ENCODE data around the gene GOLGA6L7.
"Not testable (repeated sequence)": the region's sequence is repeated elsewhere in the genome, so short reads cannot be mapped to it uniquely, and the experiment has no call there.

GOLGA6L7 gene

DNA sequence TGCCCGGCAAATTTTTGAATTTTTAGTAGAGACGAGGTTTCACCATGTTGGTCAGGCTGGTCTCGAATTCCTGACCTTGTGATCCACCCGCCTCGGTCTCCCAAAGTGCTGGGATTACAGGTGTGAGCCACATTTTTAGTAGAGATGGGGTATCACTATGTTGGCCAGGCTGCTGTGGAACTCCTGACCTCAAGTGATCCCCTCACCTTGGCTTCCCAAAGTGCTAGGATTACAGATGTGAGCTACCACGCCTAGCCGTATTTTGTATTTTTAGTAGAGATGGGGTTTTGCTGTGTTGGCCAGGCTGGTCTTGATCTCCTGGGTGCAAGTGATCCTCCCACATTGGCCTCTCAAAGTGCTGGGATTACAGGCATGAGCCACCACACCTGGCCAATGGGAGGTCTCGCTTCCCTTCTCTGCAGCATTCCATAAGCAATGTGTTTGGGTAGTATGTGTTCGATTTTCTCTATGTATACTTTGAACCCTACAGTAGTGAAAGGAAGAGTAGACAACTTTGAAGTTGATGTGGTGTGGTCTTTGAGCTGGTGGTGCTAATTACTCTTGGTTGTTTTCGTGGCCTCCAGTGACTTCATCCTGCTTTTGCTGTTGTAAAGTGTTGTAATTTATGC lies 13.4 kb downstream of the GOLGA6L7 start:
- not testable (repeated sequence) for H3K36me3 ChIP-seq (ENCODE audit: insufficient read depth, low read length); H3K9ac ChIP-seq (ENCODE audit: low read length); H3K4me3 ChIP-seq (ENCODE audit: low read depth in 1 of 2, low read length in 2 of 2); H3K27me3 ChIP-seq (ENCODE audit: control insufficient read depth in 1 of 2, insufficient read depth in 2 of 2, low read length in 2 of 2); H3K27ac ChIP-seq (ENCODE audit: low read depth, low read length); H3K4me1 ChIP-seq (ENCODE audit: insufficient read depth, low read length); H3K9me3 ChIP-seq (ENCODE audit: low read length)

DNA sequence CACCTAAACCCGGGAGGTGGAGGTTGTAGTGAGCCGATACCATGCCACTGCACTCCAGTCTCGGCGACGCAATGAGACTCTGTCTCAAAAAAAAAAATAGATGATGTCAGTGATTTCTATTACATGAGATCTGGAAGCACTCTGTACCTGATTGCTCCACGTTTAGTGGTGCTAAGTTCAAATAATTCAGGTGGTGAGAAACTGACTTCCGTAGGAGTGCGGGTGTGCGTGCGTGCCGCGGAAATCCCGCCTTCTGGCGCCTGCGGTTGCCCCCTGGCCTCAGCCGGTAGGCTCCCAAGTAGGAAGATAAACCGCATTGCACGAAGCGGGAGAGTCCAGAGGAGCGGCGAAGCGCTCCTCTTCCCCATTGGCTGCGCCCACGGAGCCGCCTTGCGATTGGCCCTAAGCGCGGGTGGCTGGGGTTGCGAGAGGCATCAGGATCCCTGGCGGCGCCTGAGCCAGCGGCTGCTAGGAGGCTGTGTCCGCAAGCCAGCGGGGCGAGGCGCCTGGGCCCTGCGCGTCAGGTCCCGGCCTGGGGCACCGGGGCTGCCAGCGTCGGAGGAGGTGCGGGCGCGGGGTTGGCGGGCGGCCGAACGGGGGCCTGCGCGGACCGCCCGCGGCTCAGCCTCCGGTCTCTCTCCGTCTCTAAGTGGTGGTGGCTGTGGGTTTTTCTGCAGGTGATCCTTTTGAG lies 16.4 kb downstream of the GOLGA6L7 start:
- H3K9ac ChIP-seq (ENCODE audit: low read length); H3K4me3 ChIP-seq (ENCODE audit: low read depth in 1 of 2, low read length in 2 of 2); H3K27ac ChIP-seq (ENCODE audit: low read depth, low read length): not testable (repeated sequence)

DNA sequence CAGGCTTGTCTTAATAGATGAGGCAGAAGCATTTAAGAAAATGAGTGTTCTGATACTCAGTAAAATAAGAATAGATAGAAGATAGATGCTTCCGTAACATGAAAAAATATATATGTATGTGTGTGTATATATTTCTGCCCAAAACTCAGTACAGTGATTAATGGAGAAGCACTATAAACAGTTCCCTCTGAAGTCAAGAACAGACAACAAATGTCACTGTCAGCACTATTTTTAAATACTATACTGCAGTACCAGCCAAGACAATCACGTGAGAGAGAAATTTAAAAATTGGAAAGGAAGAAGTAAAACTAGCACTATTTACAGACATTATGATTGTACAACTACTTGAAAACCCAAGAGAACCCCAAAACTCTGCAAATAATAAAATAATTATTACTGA lies 27.0 kb downstream of the GOLGA6L7 start:
- not testable (repeated sequence) for H3K36me3 ChIP-seq (ENCODE audit: insufficient read depth, low read length); H3K9ac ChIP-seq (ENCODE audit: low read length); H3K27me3 ChIP-seq (ENCODE audit: control insufficient read depth in 1 of 2, insufficient read depth in 2 of 2, low read length in 2 of 2); H3K4me3 ChIP-seq (ENCODE audit: low read depth in 1 of 2, low read length in 2 of 2); H3K27ac ChIP-seq (ENCODE audit: low read depth, low read length); H3K4me1 ChIP-seq (ENCODE audit: insufficient read depth, low read length); H3K9me3 ChIP-seq (ENCODE audit: low read length)

More for the DNA sequence above, 16.4 kb downstream of the GOLGA6L7 start:
- H3K9me3 ChIP-seq (ENCODE audit: low read length); H3K27me3 ChIP-seq (ENCODE audit: control insufficient read depth in 1 of 2, insufficient read depth in 2 of 2, low read length in 2 of 2); H3K36me3 ChIP-seq (ENCODE audit: insufficient read depth, low read length); H3K4me1 ChIP-seq (ENCODE audit: insufficient read depth, low read length): not testable (repeated sequence)

DNA sequence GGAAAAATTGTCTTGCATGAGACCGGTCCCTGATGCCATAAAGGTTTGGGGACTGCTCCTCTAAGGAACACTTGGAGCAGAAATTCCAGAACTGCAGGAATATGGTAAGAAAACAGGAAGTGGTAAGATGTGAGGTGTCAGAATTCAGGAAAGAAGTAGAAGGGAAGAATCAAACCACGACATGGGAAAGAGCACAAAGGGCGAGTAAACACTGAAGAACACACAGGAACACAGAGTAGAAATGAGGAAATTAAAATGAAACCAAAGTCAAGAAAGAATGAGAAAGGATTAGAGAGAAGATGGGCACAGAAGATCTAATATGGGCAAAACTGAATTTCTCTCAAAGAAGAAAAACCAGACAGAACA lies 28.5 kb downstream of the GOLGA6L7 start:
- not testable (repeated sequence) for H3K36me3 ChIP-seq (ENCODE audit: insufficient read depth, low read length); H3K27ac ChIP-seq (ENCODE audit: low read depth, low read length); H3K9ac ChIP-seq (ENCODE audit: low read length); H3K4me1 ChIP-seq (ENCODE audit: insufficient read depth, low read length); H3K4me3 ChIP-seq (ENCODE audit: low read depth in 1 of 2, low read length in 2 of 2); H3K9me3 ChIP-seq (ENCODE audit: low read length); H3K27me3 ChIP-seq (ENCODE audit: control insufficient read depth in 1 of 2, insufficient read depth in 2 of 2, low read length in 2 of 2)

DNA sequence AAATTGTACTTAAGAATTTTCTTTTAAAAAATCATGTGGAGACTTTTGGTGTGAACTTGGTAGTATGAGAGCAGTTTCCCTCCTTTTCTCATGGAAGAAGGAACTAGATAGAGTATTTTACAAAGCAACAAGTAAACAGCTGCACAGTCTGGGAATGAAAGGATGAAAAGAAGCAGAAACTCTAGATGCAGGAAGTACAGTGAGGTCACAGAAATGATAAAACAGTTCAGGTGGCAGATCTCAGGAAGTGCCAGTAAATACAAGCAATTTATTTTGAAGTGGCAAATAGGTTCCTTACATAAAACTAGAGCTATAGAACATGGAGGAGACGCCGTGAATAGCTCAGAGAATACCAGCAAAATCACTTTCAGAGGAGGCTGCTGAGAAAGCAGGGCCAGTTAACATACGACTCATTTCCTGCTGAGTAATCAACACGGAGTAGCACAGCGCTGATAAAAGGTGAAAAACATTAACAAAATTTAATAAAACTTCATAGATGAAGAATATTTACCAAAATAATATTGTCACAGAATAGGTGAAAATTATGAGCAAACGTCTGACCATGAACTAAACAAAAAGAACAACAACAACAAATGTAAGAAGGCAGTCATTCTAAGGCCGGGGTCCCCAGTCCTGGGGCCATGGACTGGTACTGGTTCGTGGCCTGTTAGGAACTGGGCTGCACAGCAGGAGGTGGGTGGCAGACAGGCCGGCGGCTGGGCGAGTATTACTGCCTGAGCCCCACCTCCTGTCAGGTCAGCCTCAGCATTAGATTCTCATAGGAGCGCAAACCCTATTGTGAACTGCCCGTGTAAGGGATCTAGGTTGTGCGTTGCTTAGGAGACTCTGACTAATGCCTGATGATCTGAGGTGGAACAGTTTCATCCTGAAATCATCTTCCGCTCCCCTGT lies 29.2 kb downstream of the GOLGA6L7 start:
- not testable (repeated sequence) for H3K36me3 ChIP-seq (ENCODE audit: insufficient read depth, low read length); H3K4me1 ChIP-seq (ENCODE audit: insufficient read depth, low read length); H3K27me3 ChIP-seq (ENCODE audit: control insufficient read depth in 1 of 2, insufficient read depth in 2 of 2, low read length in 2 of 2); H3K4me3 ChIP-seq (ENCODE audit: low read depth in 1 of 2, low read length in 2 of 2); H3K9ac ChIP-seq (ENCODE audit: low read length); H3K9me3 ChIP-seq (ENCODE audit: low read length); H3K27ac ChIP-seq (ENCODE audit: low read depth, low read length)

DNA sequence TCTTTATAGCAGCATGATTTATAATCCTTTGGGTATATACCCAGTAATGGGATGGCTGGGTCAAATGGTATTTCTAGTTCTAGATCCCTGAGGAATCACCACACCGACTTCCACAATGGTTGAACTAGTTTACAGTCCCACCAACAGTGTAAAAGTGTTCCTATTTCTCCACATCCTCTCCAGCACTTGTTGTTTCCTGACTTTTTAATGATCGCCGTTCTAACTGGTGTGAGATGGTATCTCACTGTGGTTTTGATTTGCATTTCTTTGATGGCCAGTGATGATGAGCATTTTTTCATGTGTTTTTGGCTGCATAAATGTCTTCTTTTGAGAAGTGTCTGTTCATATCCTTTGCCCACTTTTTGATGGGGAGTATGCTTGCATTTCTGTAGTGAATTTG lies 30.3 kb downstream of the GOLGA6L7 start:
- not testable (repeated sequence) for H3K27me3 ChIP-seq (ENCODE audit: control insufficient read depth in 1 of 2, insufficient read depth in 2 of 2, low read length in 2 of 2); H3K36me3 ChIP-seq (ENCODE audit: insufficient read depth, low read length); H3K9ac ChIP-seq (ENCODE audit: low read length); H3K4me1 ChIP-seq (ENCODE audit: insufficient read depth, low read length); H3K4me3 ChIP-seq (ENCODE audit: low read depth in 1 of 2, low read length in 2 of 2); H3K27ac ChIP-seq (ENCODE audit: low read depth, low read length); H3K9me3 ChIP-seq (ENCODE audit: low read length)

DNA sequence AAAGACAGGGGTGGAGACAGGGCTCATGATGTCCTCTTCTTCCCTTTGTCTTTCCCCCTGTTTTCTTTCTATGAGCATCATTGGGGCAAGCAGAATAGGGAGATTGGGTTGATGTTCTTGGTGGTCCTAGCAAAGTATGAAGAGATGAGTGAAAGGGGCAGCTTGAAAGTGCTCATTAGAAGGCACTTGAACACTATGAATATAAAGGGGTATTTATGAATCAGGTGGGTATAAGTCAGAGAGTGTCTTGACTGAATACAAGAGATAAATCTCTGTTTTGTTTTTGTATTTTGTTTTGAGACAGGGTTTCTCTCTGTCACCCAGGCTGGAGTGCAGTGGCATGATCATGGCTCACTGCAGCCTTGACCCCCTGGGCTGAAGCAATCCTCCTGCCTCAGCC lies 34.4 kb downstream of the GOLGA6L7 start:
- H3K9me3 ChIP-seq (ENCODE audit: low read length); H3K9ac ChIP-seq (ENCODE audit: low read length); H3K27ac ChIP-seq (ENCODE audit: low read depth, low read length); H3K4me3 ChIP-seq (ENCODE audit: low read depth in 1 of 2, low read length in 2 of 2); H3K4me1 ChIP-seq (ENCODE audit: insufficient read depth, low read length); H3K36me3 ChIP-seq (ENCODE audit: insufficient read depth, low read length); H3K27me3 ChIP-seq (ENCODE audit: control insufficient read depth in 1 of 2, insufficient read depth in 2 of 2, low read length in 2 of 2): not testable (repeated sequence)

DNA sequence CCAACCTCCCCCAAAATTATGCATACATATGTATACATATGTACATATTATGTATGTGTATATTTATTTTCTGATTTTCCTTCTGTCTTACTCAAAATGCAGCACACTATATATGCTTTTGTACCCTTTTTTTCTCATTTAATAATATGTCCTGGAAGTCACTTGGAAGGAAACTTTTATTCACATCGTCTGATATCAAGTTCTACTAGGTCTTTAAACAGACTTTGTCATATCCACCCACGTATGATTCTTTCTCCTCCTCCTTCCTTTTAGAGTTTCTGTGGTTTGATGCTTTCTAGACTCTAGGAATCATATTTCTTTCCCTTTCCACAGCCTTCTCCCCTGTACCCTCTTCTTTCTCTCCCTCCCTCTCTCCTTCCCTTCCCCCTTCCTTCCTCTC lies 35.1 kb downstream of the GOLGA6L7 start:
- not testable (repeated sequence) for H3K36me3 ChIP-seq (ENCODE audit: insufficient read depth, low read length); H3K9ac ChIP-seq (ENCODE audit: low read length); H3K27ac ChIP-seq (ENCODE audit: low read depth, low read length); H3K9me3 ChIP-seq (ENCODE audit: low read length); H3K27me3 ChIP-seq (ENCODE audit: control insufficient read depth in 1 of 2, insufficient read depth in 2 of 2, low read length in 2 of 2); H3K4me1 ChIP-seq (ENCODE audit: insufficient read depth, low read length); H3K4me3 ChIP-seq (ENCODE audit: low read depth in 1 of 2, low read length in 2 of 2)

DNA sequence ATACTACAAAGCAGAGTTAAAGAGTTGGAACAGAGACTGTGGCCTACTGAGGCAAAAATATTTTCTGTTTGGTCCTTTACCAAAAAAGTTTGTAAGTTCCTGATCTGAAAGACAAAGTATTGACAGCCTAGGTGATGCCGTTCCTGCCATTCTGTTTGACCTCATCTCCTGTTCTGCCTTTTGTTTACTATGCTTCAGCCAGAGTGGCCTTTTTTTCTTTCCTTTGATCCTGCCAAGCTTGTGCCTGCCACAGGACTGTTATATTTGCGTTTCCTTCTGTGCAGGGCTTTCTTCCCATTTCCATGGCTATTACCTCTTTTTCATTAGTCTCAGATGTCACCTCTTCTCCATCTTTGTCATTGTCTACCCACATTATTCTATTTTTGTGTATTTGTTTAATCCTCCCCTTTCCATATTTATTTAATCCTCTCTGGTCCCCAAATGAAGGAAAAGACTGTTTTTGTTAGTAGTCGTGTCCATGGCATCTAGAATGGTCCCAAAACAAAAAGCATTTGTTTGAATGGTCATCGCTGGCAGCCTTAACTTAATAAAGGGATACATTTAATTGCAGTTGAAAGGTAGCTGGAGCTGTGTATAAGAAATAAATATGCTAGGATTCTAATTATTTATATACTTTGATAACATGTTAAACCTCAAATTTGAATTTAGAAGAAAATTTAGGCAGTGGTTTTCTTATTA lies 36.4 kb downstream of the GOLGA6L7 start:
- H3K27ac ChIP-seq (ENCODE audit: low read depth, low read length); H3K9ac ChIP-seq (ENCODE audit: low read length); H3K27me3 ChIP-seq (ENCODE audit: control insufficient read depth in 1 of 2, insufficient read depth in 2 of 2, low read length in 2 of 2); H3K36me3 ChIP-seq (ENCODE audit: insufficient read depth, low read length); H3K4me1 ChIP-seq (ENCODE audit: insufficient read depth, low read length); H3K9me3 ChIP-seq (ENCODE audit: low read length); H3K4me3 ChIP-seq (ENCODE audit: low read depth in 1 of 2, low read length in 2 of 2): not testable (repeated sequence)

DNA sequence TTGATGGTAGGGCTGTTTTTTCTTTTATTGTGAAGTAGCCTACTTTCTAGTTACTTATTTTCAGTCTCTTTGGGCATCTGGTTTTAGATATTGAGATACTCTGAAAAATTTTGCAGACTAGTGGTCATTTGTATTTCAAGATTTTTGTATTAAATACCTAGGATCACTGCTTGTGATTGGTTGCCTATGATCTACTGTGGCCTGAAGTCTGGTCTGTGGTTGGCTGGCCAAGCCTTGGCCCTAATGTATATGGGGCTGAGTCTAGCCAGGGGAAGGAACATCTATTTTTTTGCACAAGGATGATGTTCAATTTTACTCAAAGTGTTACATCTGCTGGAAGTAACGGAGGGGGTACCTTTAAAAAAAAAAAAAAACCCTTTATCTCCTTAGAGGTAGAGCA lies 38.0 kb downstream of the GOLGA6L7 start:
- H3K9me3 ChIP-seq (ENCODE audit: low read length); H3K9ac ChIP-seq (ENCODE audit: low read length); H3K27me3 ChIP-seq (ENCODE audit: control insufficient read depth in 1 of 2, insufficient read depth in 2 of 2, low read length in 2 of 2); H3K4me3 ChIP-seq (ENCODE audit: low read depth in 1 of 2, low read length in 2 of 2); H3K4me1 ChIP-seq (ENCODE audit: insufficient read depth, low read length); H3K36me3 ChIP-seq (ENCODE audit: insufficient read depth, low read length); H3K27ac ChIP-seq (ENCODE audit: low read depth, low read length): not testable (repeated sequence)

DNA sequence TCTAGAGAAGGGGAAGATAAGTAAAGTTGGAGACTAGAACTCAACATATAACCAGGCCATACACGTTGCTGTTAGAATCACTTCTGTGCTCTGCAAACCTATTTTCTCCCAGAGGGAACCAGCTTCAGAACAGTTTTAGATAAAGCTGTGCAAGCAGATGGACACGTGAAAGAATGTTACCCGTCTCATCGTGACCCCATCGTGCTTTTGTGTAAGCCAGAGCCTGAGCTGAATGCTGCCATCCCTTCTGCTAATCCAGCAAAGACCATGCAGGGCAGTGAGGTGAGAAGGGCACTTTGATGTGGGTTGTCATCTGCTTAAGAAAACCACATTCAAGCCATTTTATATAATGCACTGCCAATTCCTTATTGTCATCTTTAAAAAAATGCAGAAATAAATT lies 40.3 kb downstream of the GOLGA6L7 start:
- H3K36me3 ChIP-seq (ENCODE audit: insufficient read depth, low read length); H3K4me1 ChIP-seq (ENCODE audit: insufficient read depth, low read length); H3K27me3 ChIP-seq (ENCODE audit: control insufficient read depth in 1 of 2, insufficient read depth in 2 of 2, low read length in 2 of 2); H3K9ac ChIP-seq (ENCODE audit: low read length); H3K4me3 ChIP-seq (ENCODE audit: low read depth in 1 of 2, low read length in 2 of 2); H3K27ac ChIP-seq (ENCODE audit: low read depth, low read length); H3K9me3 ChIP-seq (ENCODE audit: low read length): not testable (repeated sequence)

All from muscle layer of colon (tissue), 2 donors.